Loucy (cell line): ENCODE data around the gene DSC1.

Source experiments
- EZH2phosphoT487 ChIP-seq: fragments of 200-600 bp; IDR thresholded peaks from 2 replicates; pipeline ENCODE4 v1.6.1; 2018; ENCODE audit warnings: antibody characterized with exemption, mild to moderate bottlenecking, moderate library complexity, borderline replicate concordance
- TF ChIP-seq, protein P1 (sequence below): fragments of 200-600 bp; sonication (generic); conservative IDR thresholded peaks from 2 replicates; pipeline ENCODE4 v1.5.1; 2014; ENCODE audit warnings: mild to moderate bottlenecking, antibody characterized with exemption, low read length

DNA sequence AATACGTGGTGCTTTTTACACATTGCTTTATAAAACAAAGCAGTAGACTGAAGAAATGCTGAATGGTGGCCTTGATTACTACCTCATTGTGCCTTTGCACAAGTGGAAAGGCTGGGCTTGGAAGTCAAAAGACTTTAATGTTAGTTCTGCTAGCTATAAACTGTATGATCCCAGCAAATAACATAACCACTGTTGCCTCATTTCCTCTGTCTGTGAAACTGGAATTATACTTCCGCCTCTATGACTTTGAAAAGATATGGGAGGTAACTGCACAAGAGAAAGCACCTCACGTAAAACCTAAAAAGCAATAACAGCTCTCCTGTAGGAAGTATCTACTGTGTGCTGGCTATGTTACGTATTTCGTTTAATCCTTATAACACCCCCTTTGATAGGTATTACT, 43.4 kb upstream of the DSC1 start:
- TF ChIP-seq, protein P1, sequence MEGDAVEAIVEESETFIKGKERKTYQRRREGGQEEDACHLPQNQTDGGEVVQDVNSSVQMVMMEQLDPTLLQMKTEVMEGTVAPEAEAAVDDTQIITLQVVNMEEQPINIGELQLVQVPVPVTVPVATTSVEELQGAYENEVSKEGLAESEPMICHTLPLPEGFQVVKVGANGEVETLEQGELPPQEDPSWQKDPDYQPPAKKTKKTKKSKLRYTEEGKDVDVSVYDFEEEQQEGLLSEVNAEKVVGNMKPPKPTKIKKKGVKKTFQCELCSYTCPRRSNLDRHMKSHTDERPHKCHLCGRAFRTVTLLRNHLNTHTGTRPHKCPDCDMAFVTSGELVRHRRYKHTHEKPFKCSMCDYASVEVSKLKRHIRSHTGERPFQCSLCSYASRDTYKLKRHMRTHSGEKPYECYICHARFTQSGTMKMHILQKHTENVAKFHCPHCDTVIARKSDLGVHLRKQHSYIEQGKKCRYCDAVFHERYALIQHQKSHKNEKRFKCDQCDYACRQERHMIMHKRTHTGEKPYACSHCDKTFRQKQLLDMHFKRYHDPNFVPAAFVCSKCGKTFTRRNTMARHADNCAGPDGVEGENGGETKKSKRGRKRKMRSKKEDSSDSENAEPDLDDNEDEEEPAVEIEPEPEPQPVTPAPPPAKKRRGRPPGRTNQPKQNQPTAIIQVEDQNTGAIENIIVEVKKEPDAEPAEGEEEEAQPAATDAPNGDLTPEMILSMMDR = no peak
- TF ChIP-seq EZH2phosphoT487 = no peak
